Hematopoietic multipotent progenitor cell treated with erythropoietin and hydrocortisone succinate and interleukin-3 and kit ligand, for 8 days (in vitro differentiated cells): ENCODE data around the gene FBXL3.

Experiments
- DNase-seq: peaks from one replicate; pipeline ENCODE4 v3.0.0-alpha.2; 2015

Gene FBXL3, protein sequence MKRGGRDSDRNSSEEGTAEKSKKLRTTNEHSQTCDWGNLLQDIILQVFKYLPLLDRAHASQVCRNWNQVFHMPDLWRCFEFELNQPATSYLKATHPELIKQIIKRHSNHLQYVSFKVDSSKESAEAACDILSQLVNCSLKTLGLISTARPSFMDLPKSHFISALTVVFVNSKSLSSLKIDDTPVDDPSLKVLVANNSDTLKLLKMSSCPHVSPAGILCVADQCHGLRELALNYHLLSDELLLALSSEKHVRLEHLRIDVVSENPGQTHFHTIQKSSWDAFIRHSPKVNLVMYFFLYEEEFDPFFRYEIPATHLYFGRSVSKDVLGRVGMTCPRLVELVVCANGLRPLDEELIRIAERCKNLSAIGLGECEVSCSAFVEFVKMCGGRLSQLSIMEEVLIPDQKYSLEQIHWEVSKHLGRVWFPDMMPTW

DNA sequence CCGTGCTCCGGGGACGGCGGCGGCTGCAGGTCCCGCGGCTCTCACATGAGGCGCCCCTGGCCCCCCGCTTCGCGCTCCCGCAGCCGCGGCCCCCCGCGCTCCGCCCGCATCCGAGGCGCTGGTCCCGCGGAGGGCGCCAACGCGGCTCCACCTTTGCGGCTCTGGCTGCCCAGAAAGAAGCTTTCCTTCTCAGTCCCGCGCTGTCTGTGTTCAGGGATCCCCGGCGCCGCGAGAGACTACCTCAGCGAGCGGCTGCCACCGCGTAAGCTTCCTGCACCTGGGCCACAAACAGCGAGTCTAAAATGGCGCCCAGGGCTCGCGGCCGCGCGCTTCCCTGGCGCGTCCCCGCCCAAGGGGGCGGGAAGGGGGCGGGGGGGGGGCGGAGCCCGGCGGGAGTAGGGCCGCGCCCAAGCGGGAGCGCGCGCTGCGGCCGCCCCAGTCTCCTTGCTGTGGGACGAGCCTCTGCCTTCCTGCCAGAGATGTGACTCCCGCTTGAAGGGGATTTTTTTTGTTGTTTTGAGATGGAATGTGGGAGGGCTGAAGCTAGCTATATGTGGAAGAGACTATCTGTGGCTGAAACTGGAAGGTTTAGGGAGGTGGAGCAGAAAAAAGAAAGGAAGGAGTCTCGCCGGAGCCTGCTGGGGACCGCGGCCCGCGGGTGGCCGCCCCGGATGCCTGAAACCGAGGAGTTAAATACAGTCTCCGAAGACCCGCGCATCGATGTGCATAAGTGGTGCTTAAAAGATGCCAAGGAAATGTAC, at the start of gene FBXL3:
Gene FBXL3 (minus strand): TSS at position 299 of the 761 bp plus-strand sequence. CDS start 5,299 bp downstream, outside the sequence.
- peak; percentile 81 for DNase-seq

DNA sequence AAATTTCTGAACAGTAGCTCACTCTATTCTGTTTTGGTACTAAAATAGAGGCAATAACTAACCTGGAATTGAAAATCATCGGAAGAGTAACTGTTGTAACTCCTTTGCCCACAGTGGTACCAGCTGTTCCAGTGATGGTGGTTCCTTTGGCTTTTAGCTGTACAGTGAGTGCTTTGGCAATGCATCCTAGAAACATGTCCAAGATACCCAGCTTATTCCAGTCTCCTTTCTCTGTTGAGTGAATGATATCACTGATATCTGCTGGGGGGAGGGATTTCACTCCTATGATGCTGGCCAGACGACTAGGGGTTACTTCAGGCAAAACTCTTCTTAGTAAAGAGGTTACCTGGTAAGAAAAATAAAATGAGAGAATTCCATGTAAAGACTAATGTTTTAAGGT, 40.6 kb upstream of the FBXL3 start:
- no peak for DNase-seq

DNA sequence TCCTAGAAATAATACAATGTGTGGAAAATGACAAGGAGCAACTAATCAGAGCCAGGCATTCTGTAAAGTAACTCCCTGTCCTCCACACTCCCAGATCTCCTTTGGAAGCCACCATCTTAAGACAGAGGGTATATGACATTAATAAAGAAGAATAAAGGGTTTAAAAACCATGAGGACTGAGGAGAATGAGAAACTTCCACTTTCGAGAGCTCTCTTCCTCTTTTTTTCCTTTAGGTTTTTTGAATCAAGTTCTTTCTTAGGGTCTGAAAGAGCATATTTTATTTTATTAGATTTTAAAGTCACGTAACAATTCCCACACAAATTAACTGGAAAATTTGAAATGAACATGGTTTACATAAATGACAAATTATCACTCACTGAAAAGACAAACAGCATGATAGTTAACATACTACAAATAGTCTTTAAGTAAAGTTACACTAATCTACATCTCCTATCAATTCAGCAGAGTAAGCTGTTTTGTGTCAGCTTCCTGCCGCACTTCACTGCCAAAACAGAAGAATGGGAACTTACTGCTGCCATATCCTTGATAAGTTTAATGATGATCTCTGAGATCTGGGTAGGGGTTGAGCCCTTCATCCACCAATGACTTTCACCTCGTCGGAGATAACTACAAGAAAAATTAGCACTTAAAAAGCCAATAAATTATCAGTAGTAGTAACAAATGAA, 38.6 kb upstream of the FBXL3 start:
- DNase-seq = no peak

DNA sequence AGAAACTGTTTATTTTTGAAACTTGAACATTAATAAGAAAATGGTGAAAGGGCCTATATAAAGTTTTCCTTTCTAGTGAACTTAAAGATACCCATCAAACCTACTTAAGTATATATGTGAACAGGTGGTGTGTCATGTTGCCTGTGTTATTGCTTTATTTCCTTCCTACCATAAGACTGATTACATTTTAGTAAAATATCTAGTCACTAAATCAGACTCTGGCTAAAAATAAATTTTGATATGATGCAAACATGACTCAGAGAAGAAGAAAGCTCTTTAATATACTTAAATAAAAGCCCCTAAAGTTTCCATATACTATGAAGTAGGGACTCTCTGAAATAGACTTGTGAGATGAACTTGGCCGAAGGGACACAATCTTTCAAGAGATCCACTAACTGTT, 35.1 kb upstream of the FBXL3 start:
- no peak for DNase-seq

DNA sequence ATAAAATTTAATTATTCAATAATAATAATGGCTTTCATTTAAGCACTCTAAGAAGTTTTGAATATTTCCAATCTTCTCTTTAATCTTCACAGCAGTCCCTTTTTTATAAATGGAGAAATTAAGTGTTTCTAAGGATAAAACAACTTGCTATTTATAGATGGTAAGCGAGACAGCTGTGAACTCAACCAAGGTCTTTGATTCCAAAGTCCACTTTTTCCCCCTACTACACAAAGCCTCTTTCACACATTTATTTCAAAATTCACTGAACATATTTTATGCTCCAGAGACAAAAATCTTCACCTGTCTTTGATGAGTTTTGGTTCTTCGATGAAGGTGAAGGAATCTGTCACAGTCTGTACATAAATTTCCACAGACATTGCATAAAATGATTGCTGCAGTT, 34.4 kb upstream of the FBXL3 start:
- no peak for DNase-seq

DNA sequence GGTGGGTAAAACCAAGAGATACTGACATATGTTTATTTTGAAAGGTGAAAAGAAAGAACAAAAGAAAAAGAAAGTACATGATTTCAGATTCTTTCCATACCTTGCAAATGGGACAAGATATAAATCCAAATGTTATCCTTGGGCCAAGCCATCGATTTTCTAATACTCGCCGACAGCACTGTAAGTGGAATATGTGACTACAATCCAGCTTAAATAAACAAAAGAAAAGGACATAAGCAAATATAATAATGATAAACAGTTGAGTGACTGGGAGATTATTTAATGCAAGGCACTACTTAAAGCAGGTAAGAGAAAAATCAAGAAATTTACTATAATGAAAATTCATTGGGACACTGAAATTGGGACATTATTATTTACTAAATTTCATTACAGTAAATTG, 29.9 kb upstream of the FBXL3 start:
- no peak for DNase-seq

DNA sequence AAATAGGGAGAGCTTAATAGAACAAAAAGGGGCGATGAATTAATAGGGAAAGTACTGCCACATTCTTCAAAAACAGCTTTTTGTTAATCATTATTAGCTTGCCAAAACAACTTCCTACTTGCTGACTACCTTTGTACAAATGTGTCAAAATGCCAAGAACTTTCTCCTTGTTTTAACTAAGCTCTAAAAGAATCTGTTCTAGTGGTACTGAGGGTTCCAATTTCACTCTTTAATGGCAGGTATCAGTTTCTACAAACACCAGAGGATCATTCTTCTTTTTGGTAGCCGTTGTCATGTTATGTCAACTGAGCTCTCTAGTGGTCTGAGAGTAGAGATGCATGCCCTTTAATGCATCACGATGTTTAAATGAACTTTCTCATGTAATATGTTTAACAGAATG, 29.4 kb upstream of the FBXL3 start:
- DNase-seq = no peak

DNA sequence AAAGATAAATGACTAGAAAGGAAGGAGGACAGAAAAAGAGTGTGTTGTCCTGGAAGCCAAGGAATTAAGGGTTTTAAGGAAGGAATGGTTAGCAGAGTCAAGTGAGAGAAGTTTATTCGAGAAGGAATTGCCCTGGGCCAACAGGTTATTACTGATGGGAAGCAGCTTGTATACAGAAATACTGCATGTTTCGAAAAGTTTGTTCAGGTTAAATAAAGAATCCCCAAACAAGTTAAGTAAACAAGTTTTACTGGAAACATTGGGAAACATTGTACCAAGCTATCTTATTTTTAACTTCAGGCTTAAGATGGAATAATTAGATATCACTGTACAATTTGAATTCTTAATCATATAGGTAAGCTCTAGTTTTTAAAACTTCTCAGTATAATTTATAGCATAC, 28.2 kb upstream of the FBXL3 start:
- no peak for DNase-seq

DNA sequence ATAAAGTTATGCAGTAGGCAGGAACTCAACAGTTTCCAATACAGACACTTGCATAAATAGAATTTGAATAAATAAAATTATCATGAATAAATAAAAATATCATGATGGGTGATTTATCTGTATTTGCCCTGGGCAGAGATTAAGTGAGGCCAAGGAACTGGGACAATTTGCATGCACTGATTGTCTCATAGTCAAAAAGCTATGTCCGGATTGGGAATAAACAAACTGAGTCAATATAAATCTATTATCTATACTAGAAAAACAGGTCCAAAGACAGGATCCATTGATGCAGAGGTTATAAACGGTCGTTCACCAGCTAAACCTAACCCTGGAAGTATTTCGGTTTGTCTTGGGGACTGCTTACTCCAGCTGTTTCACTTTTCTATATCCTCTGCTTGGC, 26.2 kb upstream of the FBXL3 start:
- DNase-seq = no peak

DNA sequence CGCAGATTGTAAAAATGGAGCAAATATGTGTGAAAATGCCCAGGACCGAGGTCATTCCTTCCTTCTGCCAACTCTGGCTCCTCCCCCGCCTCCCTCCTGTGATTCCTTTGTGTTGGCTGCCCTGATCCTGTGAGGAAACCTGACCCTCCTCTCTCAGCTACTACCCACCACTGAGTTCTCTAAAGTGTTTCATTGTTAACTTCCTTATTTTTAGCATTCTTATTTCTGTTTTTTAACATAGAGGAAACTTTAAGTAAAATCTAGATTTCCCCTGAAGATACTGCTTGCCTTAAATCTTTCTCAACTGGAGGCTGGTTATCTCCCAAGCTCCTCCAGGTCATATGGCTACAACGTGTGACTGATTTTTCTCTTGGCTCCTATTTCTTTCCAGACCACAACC, 21.7 kb upstream of the FBXL3 start:
- DNase-seq = no peak

DNA sequence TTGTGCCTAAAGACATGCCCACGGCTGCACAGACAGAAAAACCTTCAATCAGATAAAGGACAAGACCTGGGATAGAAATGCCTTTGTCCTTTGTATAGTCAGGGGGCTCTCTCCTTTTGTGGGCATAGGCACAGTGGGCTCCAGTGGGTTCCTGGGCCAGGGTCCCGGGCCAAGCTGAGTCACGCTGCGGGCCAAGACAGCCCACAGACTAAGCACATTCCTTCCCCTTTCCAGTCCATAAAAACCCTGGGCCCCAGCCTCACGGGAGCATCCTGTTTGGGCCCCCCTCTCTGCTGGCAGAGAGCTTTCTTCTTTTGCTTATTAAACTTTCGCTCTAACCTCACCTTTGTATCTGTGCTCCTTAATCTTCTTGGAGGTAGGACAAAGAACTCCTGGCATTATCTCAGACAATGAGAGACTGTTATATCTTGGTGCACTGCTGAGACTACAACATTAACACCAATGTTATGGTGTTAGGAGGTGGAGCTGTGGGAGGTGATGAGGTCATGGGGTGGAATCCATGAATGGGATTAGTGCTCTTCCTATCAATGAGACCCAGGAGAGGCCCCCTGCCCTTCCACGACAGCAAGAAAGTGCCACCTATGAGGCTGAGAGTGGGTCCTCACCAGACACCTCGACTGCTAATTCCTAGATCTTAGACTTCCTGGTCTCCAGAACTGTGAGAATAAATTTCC, 20.8 kb upstream of the FBXL3 start:
- DNase-seq = no peak

DNA sequence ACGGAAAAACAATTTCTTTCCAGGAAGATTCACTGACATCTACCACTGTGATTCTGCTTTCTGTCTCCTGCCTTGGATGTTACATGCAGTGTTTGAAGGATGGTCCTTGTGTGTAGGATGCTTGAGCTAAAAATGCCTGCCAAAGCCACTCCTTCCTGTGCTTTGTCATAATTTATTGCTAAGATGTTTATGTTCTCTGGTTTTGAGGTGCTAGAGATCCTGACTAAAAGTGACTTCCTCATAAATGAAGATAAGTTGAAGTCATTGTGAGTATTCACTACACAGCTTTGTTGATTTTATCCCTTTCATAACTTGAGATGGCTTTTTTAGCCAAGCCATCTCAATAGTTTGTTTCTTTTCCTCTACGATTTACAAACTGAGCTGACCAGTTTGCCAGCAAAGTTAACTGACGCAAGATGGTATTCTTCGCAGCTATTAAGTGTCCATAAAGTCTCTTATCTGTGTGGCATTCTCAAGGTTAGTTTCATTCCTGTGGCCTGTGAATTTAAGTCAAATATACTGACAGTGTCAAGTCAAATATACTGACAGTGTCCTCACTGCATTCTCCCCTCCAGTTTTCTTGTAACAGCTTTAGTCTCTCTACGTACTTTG, 15.7 kb upstream of the FBXL3 start:
- DNase-seq = no peak

DNA sequence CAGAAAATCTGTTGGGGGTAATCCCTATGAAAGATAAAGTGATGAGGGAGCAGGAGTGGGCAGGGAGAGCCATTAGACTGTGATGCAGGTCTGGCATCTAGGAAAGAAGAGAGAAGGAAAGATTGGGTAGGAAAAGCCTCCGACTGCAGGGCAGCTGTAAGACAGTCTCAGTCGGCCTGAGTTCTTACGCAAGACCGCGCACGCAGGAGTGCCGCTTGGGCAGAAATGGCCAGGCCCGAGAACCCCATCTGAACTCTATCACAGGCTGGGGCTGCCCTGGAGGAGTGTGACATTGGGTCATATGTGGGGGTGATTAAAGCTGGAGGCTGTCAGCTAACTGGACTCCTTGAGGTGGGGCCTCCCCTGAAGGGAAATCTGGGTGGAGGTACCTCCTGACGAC, 13.9 kb upstream of the FBXL3 start:
- no peak for DNase-seq

DNA sequence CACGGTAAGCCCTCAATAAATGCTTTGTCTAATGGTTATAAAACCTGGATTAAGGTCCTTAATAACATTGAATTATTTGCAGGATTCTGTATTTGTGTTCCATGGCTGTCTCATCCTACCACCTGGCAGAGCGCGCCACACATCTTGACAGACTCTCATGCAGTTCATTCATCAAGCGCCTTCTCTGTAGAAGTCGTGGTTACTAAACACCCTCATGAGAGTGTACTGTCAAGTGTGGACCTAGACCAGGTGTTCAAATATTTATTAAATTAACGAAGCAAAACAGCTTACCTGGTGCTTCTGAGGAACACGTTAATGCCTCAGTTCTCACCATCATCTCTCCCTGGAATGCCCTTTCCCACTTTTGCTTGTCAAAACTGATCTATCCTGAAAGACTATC, 13.1 kb upstream of the FBXL3 start:
- DNase-seq = no peak

DNA sequence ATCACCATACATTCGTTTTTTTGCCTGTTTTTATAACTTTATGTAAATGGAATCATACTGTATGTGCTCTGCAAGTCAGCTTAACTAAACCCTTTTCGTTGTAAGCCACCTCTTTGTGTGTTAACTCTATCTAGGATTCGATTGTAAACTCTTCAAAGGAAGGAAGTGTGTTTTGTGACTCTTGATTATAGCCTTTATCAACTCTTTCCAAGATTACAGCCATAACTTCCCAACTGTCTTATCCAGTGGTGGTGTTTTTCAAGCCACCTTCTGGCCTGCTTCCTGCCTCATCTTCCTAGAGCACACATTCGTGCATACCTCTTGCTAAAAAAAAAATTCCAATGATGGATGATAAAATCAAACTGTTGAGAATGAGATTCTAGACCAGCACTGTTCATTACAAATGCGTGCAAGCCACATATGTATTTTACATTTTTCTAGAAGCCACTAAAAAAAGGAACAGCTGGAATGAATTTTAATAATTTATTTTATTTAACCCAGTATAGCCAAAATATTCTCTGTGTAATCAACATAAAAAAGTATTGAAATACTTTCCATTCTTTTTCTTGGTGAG, 12.0 kb upstream of the FBXL3 start:
- DNase-seq = no peak

DNA sequence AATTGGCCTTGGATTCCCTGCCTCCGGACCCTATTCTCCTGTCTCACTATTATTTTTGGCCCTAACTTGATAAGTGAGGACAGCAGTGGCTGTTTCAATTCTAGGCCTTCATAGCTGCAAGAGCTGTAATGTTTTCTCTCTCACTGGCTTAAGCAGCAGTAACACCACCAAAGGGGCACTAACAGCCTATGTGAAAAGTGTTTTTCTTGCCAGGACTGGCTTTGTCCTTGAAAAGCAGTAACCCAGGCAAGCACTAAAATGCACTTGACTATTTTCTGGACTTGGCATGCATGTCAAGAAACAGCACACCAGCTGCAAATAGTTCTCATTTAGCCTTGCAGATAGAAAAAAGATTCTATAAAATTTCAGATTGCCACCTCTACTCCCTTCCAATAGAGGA, 9.3 kb upstream of the FBXL3 start:
- no peak for DNase-seq

DNA sequence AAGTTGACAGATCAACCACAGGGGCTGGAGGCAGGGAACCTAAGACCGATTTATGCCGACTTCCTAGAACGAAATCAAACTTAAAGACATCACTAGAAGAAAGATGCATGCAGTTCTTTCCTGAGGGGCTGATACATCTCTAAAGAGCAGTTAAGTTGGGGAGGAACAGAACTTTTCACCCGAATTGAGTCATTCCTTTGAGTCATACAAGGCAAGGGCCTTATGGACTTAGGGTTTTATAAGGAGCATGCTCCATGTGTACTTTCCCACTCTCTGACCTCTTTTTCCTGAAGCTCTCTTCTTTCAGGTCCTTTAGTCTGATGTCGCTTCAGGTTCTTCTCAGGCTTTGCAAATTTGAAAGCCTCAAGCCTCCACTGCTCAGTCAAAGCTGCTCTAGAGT, 7.9 kb upstream of the FBXL3 start:
- no peak for DNase-seq

DNA sequence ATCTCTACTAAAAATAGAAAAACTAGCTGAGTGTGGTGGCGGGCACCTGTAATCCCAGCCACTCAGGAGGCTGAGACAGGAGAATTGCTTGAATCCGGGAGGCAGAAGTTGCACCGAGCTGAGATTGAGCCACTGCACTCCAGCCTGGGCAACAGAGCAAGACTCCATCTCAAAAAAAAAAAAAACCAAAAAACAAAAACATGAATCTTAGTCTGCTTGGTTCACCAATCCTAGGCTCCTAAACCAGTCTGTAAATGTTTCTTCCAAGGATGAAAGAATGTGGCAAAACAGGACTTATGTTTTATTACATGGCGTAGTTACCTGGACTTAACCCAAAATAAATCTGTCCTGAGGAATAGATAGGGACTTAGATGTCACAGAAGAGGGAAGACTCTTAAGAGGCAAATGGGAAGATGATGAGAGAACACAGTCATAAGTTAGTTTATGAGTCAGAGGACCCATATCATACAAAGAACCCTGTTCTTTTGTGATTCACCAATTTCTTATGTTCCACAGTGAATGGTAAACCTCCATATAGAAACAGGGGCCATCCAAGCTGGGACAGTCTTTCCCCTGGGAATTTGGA, 6.9 kb upstream of the FBXL3 start:
- DNase-seq = no peak

DNA sequence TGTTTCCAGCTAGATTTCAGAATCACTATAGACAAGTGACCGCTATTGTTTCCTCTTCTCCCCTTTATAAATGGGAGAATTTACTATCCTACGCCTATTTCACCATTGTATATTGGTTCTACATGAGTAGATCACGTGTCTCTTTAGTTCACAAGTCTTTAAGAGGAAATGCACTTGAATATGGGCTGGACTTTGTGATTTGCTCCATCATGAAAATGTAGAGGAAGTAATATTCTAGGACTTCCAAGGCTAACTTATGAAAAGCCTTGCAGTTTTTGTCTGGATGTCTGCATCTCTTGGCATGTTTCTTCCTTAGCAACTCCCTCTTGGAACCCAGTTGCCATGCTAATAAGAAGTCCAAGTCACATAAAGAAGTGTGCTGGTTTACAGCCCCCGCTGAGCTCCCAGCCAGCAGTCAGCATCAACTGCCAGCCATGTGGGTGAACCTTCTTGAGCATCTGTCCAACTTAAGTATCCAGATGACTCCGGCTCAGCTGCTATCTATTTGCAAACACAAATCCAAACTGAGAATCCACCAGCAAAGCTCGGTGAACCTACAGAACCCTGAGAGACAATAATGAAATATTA, 4.8 kb upstream of the FBXL3 start:
- no peak for DNase-seq

DNA sequence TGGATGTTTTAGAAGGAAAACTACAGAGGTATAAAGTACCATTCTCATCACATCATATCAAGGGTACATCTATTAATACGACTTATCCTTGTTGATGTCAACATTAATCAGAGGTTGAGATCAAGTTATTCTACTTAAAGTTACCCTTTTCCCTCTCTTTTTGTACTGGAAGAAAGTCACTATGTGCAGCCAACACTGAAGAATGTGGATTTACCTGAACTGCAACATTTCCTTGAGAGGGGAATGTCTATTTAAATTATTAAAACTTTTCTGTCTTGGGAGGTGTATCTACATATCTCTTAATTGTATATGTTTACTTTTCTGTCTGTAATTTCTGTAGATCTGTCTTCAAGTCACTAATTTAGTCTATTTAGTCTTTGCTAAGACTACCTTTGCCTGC, 2.5 kb upstream of the FBXL3 start:
- no peak for DNase-seq

DNA sequence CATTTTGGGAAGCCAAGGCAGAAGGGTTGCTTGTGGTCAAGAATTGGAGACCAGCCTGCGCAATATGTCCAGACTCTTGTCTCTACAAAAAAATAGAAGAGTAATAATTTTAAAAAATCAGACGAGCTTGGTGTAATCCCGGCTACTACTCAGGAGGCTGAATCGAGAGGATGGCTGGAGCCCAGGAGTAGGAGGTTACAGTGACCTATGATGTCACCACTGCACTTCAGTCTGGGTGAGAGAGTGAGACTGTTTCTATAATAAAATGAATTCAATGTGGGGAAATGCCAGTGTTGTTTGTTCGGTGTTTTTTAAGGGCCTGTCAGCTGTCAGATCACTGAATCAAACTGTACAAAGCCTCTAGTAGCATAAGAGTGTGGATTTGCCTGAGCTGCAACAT, 1.2 kb upstream of the FBXL3 start:
- no peak for DNase-seq
